ENCODE measurements around the gene IGHMBP2.

DNA sequence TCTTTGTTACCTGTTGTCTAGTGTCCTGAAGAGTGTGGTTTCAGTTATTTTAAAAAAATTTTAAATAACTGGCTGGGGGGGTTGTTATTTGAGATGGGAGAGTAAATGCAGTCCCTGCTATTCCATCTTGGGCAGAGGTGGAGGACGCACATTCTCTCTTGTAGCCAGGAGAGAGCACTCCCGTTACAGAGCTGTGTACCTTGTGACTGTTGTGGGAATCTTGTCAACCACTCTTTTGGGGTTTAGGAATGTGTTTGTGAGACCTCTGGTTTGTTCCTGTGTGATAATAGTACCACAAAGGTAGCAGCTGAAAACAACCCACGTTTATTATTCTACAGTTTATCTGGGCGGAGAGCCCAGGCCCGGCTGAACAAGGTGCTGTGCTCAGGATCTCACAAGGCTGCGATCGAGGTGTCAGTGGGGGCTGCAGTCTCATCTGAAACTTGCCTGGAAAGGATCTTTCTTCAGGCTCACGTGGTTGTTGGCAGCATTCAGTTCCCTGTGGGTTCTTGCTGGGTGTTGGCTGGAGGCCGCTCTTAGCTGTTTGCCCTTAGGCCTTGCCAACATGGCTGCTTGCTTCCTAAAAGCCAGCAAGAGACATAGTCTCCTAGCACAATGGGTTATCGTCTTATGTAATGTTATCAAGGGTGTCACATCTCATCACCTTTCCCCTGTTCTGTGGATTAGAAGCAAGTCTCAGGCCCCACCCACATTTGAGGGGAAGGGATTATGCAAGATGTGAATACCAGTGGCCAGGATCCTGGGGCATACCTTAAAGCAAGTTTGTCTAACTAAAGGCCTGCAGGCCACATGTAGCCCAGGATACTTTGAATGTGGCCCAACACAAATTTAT, 20.6 kb downstream of the IGHMBP2 start:
- TF ChIP-seq, protein P1, sequence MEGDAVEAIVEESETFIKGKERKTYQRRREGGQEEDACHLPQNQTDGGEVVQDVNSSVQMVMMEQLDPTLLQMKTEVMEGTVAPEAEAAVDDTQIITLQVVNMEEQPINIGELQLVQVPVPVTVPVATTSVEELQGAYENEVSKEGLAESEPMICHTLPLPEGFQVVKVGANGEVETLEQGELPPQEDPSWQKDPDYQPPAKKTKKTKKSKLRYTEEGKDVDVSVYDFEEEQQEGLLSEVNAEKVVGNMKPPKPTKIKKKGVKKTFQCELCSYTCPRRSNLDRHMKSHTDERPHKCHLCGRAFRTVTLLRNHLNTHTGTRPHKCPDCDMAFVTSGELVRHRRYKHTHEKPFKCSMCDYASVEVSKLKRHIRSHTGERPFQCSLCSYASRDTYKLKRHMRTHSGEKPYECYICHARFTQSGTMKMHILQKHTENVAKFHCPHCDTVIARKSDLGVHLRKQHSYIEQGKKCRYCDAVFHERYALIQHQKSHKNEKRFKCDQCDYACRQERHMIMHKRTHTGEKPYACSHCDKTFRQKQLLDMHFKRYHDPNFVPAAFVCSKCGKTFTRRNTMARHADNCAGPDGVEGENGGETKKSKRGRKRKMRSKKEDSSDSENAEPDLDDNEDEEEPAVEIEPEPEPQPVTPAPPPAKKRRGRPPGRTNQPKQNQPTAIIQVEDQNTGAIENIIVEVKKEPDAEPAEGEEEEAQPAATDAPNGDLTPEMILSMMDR (conservative IDR thresholded peaks at IDR 0.05; ENCODE audit: low read length): no peak
- TF ChIP-seq EZH2phosphoT487 (IDR thresholded peaks at IDR 0.05; ENCODE audit: borderline replicate concordance, low read depth, low read length): no peak
